Neural crest cell (in vitro differentiated cells): ENCODE data around the gene TMEM242. TPM values are rescaled to one million over a fixed set of nuclear protein-coding genes. Genes with fewer than 3 reads are reported as not detected.

Experiments used
- DNase-seq: peaks from one replicate; pipeline ENCODE4 v3.0.0; 2021; ENCODE audit warnings: low read depth, mixed read lengths, low spot score
- H3K27ac Mint-ChIP-seq: one replicate; pipeline ENCODE4 v1.8.0; 2021; ENCODE audit warnings: mild to moderate bottlenecking, mixed read lengths; ENCODE audit not compliant: unreplicated experiment
- H3K27me3 Mint-ChIP-seq: 2 replicates; pipeline ENCODE4 v1.8.0; 2021; ENCODE audit warnings: low read depth, mild to moderate bottlenecking, mixed read lengths
- H3K36me3 Mint-ChIP-seq: 2 replicates; pipeline ENCODE4 v1.8.0; 2021; ENCODE audit warnings: low read depth, mild to moderate bottlenecking, mixed read lengths
- H3K4me1 Mint-ChIP-seq: 2 replicates; pipeline ENCODE4 v1.8.0; 2021; ENCODE audit warnings: mixed read lengths
- H3K4me3 Mint-ChIP-seq: one replicate; pipeline ENCODE4 v1.8.0; 2021; ENCODE audit warnings: mild to moderate bottlenecking, mixed read lengths
- H3K9me3 Mint-ChIP-seq: 2 replicates; pipeline ENCODE4 v1.8.0; 2021; ENCODE audit warnings: mixed read lengths
- total RNA-seq: library from RNA; stranded (reverse); gene quantifications from 2 replicates; pipeline ENCODE4 v1.2.1, GENCODE V29; 2021
- TF ChIP-seq, protein P1 (sequence below): fragments of 200-600 bp; sonication (generic); conservative IDR thresholded peaks from 2 replicates; pipeline ENCODE4 v1.5.0; 2021; ENCODE audit warnings: antibody characterized with exemption, mild to moderate bottlenecking

TMEM242 gene
- total RNA-seq, 1 donor from 2014 or later = 11.3 TPM

DNA sequence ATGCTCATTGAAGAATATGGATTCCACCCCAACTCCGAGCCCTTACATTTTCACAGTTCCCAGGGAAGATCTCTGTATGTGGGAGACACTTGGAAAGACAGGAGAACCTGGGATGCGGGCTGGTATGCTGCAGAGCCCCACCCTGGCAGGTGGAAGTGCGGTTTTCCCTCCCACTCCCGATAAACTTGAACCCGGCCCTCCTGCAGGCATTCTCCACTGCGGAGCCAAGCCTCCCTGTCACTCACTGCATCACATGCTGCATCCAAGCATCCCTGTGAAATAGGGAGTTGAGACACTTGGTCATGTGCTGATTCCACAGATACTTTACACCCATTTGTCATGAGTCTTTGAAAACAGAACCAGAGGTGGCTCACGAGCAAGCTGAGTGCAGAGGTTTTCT lies 35.4 kb downstream of the TMEM242 start:
- Mint-ChIP-seq H3K27ac (no peak overlapping the region), H3K9me3 (no peaks in the 10 kb centered on the region), H3K27me3 (no peaks in the 10 kb centered on the region), H3K4me3 (no peak overlapping the region), H3K36me3 (no peaks in the 10 kb centered on the region), H3K4me1 (peaks cover 18% of the 10 kb centered on the region)
- TF ChIP-seq, protein P1, sequence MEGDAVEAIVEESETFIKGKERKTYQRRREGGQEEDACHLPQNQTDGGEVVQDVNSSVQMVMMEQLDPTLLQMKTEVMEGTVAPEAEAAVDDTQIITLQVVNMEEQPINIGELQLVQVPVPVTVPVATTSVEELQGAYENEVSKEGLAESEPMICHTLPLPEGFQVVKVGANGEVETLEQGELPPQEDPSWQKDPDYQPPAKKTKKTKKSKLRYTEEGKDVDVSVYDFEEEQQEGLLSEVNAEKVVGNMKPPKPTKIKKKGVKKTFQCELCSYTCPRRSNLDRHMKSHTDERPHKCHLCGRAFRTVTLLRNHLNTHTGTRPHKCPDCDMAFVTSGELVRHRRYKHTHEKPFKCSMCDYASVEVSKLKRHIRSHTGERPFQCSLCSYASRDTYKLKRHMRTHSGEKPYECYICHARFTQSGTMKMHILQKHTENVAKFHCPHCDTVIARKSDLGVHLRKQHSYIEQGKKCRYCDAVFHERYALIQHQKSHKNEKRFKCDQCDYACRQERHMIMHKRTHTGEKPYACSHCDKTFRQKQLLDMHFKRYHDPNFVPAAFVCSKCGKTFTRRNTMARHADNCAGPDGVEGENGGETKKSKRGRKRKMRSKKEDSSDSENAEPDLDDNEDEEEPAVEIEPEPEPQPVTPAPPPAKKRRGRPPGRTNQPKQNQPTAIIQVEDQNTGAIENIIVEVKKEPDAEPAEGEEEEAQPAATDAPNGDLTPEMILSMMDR = no peak
- no peak for DNase-seq

DNA sequence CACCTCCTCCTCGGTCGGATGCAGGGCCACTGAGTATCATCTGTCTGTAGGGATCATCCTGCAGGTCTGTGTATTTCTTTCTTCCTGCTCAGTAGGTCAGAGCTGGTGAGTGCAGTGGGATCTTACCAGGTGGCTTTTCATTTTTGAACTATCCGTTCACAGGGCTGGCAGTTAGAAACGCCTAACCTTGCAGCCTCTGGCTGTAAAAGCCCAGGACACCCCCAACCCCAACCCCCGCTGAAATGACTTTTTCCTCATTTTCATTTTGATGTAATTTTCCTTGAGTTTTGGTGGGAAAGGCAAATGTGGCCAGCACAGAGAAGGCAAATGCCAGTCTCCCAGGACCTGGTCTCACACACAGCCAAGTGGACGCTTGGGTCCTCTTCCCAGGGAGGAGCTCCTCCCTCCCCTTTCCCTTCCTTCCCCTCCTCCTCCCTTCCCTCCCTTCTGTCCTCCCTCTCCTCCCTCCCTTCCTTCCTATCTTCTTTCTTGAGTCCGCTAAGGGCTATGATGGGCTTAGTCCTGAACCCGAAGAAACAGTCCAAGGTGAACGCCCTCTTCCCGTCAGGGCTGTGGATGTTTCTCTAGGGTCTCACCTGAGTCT lies 36.0 kb downstream of the TMEM242 start:
- Mint-ChIP-seq H3K36me3 (no peaks in the 10 kb centered on the region), H3K4me1 (peaks cover 20% of the 10 kb centered on the region), H3K4me3 (no peak overlapping the region), H3K9me3 (no peaks in the 10 kb centered on the region), H3K27ac (no peak overlapping the region), H3K27me3 (no peaks in the 10 kb centered on the region)
- DNase-seq = no peak
- TF ChIP-seq, protein P1 = no peak

DNA sequence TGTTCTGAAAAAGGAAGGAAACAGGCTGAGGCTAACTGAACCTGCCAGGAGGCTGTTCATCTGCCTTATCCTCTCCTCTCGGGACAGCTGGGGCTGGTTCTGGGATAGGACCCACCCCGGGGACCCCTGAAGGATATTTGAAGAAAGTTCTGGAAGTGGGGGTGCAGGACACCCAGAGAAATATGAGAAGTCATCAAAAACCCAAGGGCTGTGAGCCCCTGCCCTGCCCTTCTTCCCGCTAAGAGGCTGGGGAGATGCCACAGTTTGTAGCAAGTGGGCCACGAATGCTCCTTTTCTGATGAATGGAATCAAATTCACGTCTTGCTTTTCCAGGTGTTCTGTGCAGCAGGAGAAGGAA lies 37.9 kb downstream of the TMEM242 start:
- Mint-ChIP-seq H3K4me1 (peaks cover 22% of the 10 kb centered on the region), H3K27me3 (no peaks in the 10 kb centered on the region), H3K27ac (no peak overlapping the region), H3K36me3 (no peaks in the 10 kb centered on the region), H3K4me3 (no peak overlapping the region), H3K9me3 (no peaks in the 10 kb centered on the region)
- DNase-seq = no peak
- TF ChIP-seq, protein P1 = no peak

GRCh38 chr6:157284738-157285421 lies 38.4 kb downstream of the TMEM242 start:
- Mint-ChIP-seq H3K4me3 (no peak overlapping the region), H3K27ac (no peak overlapping the region), H3K4me1 (peaks cover 23% of the 10 kb centered on the region), H3K27me3 (no peaks in the 10 kb centered on the region), H3K9me3 (no peaks in the 10 kb centered on the region), H3K36me3 (no peaks in the 10 kb centered on the region)
- TF ChIP-seq, protein P1 = no peak
- DNase-seq = no peak

- Mint-ChIP-seq H3K9me3 (no peaks in the 10 kb centered on the region), H3K4me1 (peaks cover 26% of the 10 kb centered on the region), H3K27me3 (peaks cover under 1% of the 10 kb centered on the region), H3K36me3 (no peaks in the 10 kb centered on the region), H3K4me3 (no peak overlapping the region), H3K27ac (no peak overlapping the region)
- TF ChIP-seq, protein P1 = no peak
- DNase-seq = no peak
These were observed 39.2 kb downstream of the TMEM242 start for GRCh38 chr6:157283900-157284737.
